ENCODE measurements around the gene ARID4B.
A peak's percentile ranks its signal among the peaks of the same experiment; 100 is the strongest.

ARID4B gene

GRCh38 chr1:235133086-235133485, 194.9 kb downstream of the ARID4B start:
- TF ChIP-seq CTCF (IDR thresholded peaks at IDR 0.05; ENCODE audit: control insufficient read depth, insufficient read depth, low read depth, low read length, missing control alignments) = no peak
- no peak overlapping the region for H3K4me3 ChIP-seq (ENCODE audit: control insufficient read depth, low read depth, low read length)
- no peak for DNase-seq (ENCODE audit: low read depth)

- no peak overlapping the region for H3K4me3 ChIP-seq (ENCODE audit: control insufficient read depth, low read depth, low read length)
- no peak for TF ChIP-seq CTCF (IDR thresholded peaks at IDR 0.05; ENCODE audit: control insufficient read depth, insufficient read depth, low read depth, low read length, missing control alignments)
- no peak for DNase-seq (ENCODE audit: low read depth)
These were observed 196.0 kb downstream of the ARID4B start for GRCh38 chr1:235131961-235132360.

- DNase-seq (ENCODE audit: low read depth) = no peak
- no peak for TF ChIP-seq CTCF (IDR thresholded peaks at IDR 0.05; ENCODE audit: control insufficient read depth, insufficient read depth, low read depth, low read length, missing control alignments)
- no peak overlapping the region for H3K4me3 ChIP-seq (ENCODE audit: control insufficient read depth, low read depth, low read length)
These were observed 197.2 kb downstream of the ARID4B start for GRCh38 chr1:235130766-235131270.

- no peak for DNase-seq (ENCODE audit: low read depth)
- TF ChIP-seq CTCF (IDR thresholded peaks at IDR 0.05; ENCODE audit: control insufficient read depth, insufficient read depth, low read depth, low read length, missing control alignments) = no peak
- H3K4me3 ChIP-seq (ENCODE audit: control insufficient read depth, low read depth, low read length) = no peak overlapping the region
These were observed 198.0 kb downstream of the ARID4B start for GRCh38 chr1:235129774-235130570.

DNA sequence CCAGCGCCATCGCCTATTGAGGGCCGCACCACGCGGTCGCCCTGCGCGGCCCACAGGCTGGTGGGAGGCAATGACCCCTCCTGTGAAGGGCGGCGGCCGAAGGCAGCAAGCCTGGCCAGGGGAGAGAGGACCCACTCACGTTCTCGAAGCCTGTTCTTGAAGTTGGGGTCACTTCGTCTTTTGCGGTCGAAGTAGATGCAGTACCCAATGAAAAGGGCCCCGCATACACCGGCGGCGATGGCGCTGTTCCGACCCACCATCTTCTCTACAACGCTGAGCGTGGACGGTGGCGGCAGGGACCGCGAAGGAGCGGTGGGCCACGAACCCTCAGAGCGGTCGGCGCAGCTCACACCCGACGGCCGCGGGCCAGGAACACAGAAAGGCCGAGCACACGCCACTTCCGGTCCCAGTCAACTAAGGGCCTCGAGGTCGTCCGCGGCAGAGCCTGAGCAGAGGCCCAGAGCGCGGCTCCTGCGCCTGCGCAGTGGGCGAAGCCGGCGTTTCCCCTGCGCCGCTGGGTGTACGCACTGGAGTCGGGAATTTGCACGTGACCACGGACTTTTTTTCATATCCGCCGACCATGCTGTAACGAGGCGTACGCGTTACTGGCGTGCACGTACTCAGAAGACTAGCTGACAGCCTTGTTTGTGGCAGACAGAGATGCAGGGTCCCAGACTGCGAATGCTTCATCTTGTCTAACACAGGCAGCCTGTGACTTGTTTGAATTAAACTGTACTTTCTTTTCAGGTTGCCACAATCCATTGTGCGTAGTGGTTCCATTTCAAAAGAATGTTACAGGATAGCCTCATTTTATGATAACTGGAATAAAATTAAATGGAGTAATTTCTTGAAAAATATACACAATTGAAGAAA, 199.3 kb downstream of the ARID4B start, which contains the start of gene TOMM20:
TOMM20 (minus strand) TSS at position 382 of the 873 bp plus-strand sequence; CDS start at position 260, 122 bp downstream.
- peak; percentile 91 for DNase-seq (ENCODE audit: low read depth)
- peak within 1 kb of the TSS; percentile 68 for H3K4me3 ChIP-seq (ENCODE audit: control insufficient read depth, low read depth, low read length)
- TF ChIP-seq CTCF (IDR thresholded peaks at IDR 0.05; ENCODE audit: control insufficient read depth, insufficient read depth, low read depth, low read length, missing control alignments) = no peak

DNA sequence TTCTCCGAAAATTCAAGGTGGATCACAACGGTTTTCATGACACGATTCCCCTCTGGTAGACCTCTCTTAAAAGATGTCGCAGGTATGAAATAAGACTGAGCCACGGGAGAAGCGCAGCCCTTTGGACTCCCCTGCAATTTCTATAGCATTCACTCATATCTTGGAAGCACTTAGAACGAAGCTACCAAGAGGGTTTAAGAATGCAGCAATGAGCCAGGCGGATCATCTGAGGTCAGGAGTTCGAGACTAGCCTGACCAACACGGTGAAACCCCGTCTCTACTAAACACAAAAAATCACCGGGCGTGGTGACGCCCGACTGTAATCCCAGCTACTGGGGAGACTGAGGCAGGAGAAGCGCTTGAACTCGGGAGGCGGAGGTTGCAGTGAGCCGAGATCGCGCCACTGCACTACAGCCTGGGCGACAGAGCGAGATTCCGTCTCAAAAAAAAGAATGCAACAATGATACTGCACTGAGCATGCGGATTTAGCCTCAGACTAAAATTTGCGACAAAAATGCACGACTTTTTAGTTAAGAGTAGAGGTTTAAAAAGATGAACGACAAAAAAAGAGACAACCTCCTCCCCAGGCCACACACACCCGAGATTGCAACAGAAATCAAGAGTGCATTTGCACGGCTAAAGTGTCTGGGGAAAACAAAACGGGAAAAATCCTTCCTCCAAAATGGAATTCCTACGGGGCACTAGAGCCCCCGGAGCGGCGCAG, 200.1 kb downstream of the ARID4B start:
- TF ChIP-seq CTCF (IDR thresholded peaks at IDR 0.05; ENCODE audit: control insufficient read depth, insufficient read depth, low read depth, low read length, missing control alignments) = no peak
- no peak for DNase-seq (ENCODE audit: low read depth)
- H3K4me3 ChIP-seq (ENCODE audit: control insufficient read depth, low read depth, low read length) = peak overlapping the region; percentile 68
